Measurements from ENCODE around the gene HOXC11.

DNA sequence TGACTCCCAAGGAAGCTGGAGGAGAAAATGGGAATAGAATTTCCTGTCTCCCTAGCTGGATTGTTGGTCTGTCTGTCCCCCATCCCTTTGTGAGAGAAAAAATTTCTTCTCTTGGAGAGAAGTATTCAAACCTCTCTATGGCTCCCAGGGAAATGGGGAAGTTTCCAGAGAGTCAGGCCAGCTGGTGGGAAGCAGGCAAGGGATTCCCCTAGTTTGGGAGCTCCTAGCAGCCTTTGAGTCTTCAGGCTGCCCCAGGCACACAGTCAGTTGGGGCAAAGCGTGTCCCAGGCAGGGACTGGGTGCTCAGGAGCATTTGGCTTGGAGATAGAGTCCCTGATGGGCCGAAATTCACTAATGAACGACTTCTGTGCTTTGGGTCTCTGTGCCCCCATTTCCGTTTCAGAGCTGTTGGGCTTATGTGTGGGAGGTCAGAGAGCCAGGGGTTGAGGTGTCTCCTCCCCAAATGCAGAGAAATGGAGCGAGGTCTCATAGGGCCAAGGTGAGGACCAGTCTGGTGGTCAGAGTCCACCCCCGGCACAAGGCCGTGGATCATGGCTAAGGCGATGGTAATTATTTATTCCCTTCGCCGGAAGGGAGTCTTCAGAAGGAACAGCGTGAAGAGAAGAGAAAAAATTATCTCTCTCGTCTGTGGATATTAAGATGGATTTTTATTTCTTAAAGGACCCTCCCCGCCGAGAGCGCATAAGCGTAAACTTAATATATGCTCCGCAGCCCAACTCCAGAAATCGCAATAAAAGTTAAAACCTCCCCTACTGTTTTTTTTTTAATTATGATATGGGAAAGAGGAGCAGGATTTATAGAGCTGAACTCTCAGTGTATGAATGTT lies 20.5 kb downstream of the HOXC11 start:
- TF ChIP-seq, protein P1, sequence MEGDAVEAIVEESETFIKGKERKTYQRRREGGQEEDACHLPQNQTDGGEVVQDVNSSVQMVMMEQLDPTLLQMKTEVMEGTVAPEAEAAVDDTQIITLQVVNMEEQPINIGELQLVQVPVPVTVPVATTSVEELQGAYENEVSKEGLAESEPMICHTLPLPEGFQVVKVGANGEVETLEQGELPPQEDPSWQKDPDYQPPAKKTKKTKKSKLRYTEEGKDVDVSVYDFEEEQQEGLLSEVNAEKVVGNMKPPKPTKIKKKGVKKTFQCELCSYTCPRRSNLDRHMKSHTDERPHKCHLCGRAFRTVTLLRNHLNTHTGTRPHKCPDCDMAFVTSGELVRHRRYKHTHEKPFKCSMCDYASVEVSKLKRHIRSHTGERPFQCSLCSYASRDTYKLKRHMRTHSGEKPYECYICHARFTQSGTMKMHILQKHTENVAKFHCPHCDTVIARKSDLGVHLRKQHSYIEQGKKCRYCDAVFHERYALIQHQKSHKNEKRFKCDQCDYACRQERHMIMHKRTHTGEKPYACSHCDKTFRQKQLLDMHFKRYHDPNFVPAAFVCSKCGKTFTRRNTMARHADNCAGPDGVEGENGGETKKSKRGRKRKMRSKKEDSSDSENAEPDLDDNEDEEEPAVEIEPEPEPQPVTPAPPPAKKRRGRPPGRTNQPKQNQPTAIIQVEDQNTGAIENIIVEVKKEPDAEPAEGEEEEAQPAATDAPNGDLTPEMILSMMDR (IDR thresholded peaks at IDR 0.05), result no peak
- TF ChIP-seq POLR2A (IDR thresholded peaks at IDR 0.05), result no peak

Data from esophagus squamous epithelium (tissue), 4 donors.